HCT116 (cell line): ENCODE results near the gene OPHN1. TPM values are rescaled to one million over a fixed set of nuclear protein-coding genes. Genes with fewer than 3 reads are reported as not detected.

Experiments
- ATAC-seq: fragments of 200-7000 bp; cut with Tn5 transposase; 2 replicates; pipeline ENCODE4 v1.9.1; 2020; ENCODE audit warnings: mild to moderate bottlenecking, moderate library complexity
- BruUV-seq: library from RNA; stranded (reverse); fragments of 400-500 nt; replicated peaks from 2 replicates; lab custom pipeline; 2021; lab: Mats Ljungman, UMichigan
- CTCF ChIA-PET: fragments of 300-600 bp; sonication (Branson Sonifier 250); formaldehyde crosslinking; loops from one replicate; lab custom pipeline; 2021; ENCODE audit warnings: antibody characterized with exemption; lab: Charles Lee
- POLR2A ChIA-PET: fragments of 300-600, 350-600 bp; sonication (Branson Sonifier 250); formaldehyde crosslinking; loops from one replicate; lab custom pipeline; 2021; ENCODE audit warnings: antibody characterized with exemption; lab: Charles Lee
- RAD21 ChIA-PET, 2 experiments: fragments of 300-600 bp; sonication (Branson Sonifier 250); formaldehyde crosslinking; loops; one replicate each; lab custom pipeline; 2023; ENCODE audit warnings: low total read pairs in 2 of 2; ENCODE audit not compliant: uncharacterized antibody in 2 of 2, unreplicated experiment in 2 of 2, low non-redundant PET in 1 of 2; lab: Charles Lee
- DNase-seq: peaks from one replicate; pipeline ENCODE4 v3.0.0-alpha.2; 2010; ENCODE audit warnings: low read depth, low spot score
- H2AFZ ChIP-seq: fragments of 200-600 bp; shearing (Covaris generic), sonication (generic); 2 replicates; pipeline ENCODE4 v1.6.1; 2017; ENCODE audit warnings: low read depth, mixed run types, mixed read lengths, antibody characterized with exemption, low read length; ENCODE audit not compliant: poor library complexity, severe bottlenecking
- H3K27ac ChIP-seq: 2 replicates; pipeline ENCODE4 v1.5.1; 2012; ENCODE audit warnings: low read depth, low read length
- H3K27me3 ChIP-seq: fragments of 200-600 bp; sonication (generic); 2 replicates; pipeline ENCODE4 v1.6.1; 2016; ENCODE audit warnings: mixed run types, low read length, mixed read lengths; ENCODE audit not compliant: insufficient read depth
- H3K36me3 ChIP-seq, 2 experiments: fragments of 200-500 bp in 1 of 2; fragments of 200-600 bp in 1 of 2; sonication (Bioruptor generic) in 1 of 2; sonication (generic) in 1 of 2; 2 replicates each; pipeline versions ENCODE4 v1.5.1 to v1.6.1; 2014 to 2016; ENCODE audit warnings: low read length in 2 of 2, inconsistent platforms in 1 of 2, mixed read lengths in 1 of 2, mixed run types in 1 of 2; ENCODE audit not compliant: insufficient read depth in 2 of 2, control insufficient read depth in 1 of 2
- H3K4me1 ChIP-seq, 2 experiments: fragments of 200-600 bp in 1 of 2; sonication (generic) in 1 of 2; 2 replicates each; pipeline versions ENCODE4 v1.5.1 to v1.6.1; 2012 to 2017; ENCODE audit warnings: low read length in 2 of 2, inconsistent platforms in 1 of 2, mild to moderate bottlenecking in 1 of 2, mixed read lengths in 1 of 2, mixed run types in 1 of 2, moderate library complexity in 1 of 2; ENCODE audit not compliant: insufficient read depth in 2 of 2, control insufficient read depth in 1 of 2
- H3K4me2 ChIP-seq: fragments of 200-600 bp; sonication (generic); 2 replicates; pipeline ENCODE4 v1.6.1; 2017; ENCODE audit warnings: mixed run types, low read length, mixed read lengths
- H3K4me3 ChIP-seq, 2 experiments: fragments of 200-600 bp in 1 of 2; sonication (generic) in 1 of 2; replicated peaks in 1 of 2; 2 replicates each; pipeline ENCODE4 v1.5.1; 2011 to 2016; ENCODE audit warnings: low read length in 2 of 2, control low read depth in 1 of 2, low read depth in 1 of 2, mild to moderate bottlenecking in 1 of 2, mixed read lengths in 1 of 2, mixed run types in 1 of 2
- H3K79me2 ChIP-seq: fragments of 200-600 bp; sonication (generic); 2 replicates; pipeline ENCODE4 v1.6.1; 2017; ENCODE audit warnings: mild to moderate bottlenecking, mixed run types, low read length, moderate library complexity, mixed read lengths; ENCODE audit not compliant: insufficient read depth
- H3K9ac ChIP-seq: fragments of 200-600 bp; sonication (generic); 2 replicates; pipeline ENCODE4 v1.6.1; 2016; ENCODE audit warnings: low read length, mixed read lengths
- H3K9me2 ChIP-seq: fragments of 200-600 bp; sonication (generic), shearing (Covaris generic); 2 replicates; pipeline ENCODE4 v1.6.1; 2017; ENCODE audit warnings: mixed run types, mild to moderate bottlenecking, moderate library complexity; ENCODE audit not compliant: insufficient read depth
- H3K9me3 ChIP-seq, 2 experiments: fragments of 200-500 bp in 1 of 2; fragments of 200-600 bp in 1 of 2; sonication (Bioruptor generic) in 1 of 2; sonication (generic) in 1 of 2; 2 replicates each; pipeline ENCODE4 v1.6.1; 2014 to 2017; ENCODE audit warnings: low read length in 2 of 2, mixed read lengths in 2 of 2, inconsistent platforms in 1 of 2, low read depth in 1 of 2, mild to moderate bottlenecking in 1 of 2, mixed run types in 1 of 2, moderate library complexity in 1 of 2; ENCODE audit not compliant: control insufficient read depth in 1 of 2, insufficient read depth in 1 of 2
- H4K20me1 ChIP-seq: fragments of 200-600 bp; sonication (generic), shearing (Covaris generic); 2 replicates; pipeline ENCODE4 v1.6.1; 2017; ENCODE audit warnings: mixed run types, mild to moderate bottlenecking, moderate library complexity; ENCODE audit not compliant: insufficient read depth
- CBX3 ChIP-seq: IDR thresholded peaks from 2 replicates; pipeline ENCODE4 v1.6.1; 2012; ENCODE audit warnings: low read depth
- CEBPB ChIP-seq: IDR thresholded peaks from 2 replicates; pipeline ENCODE4 v1.6.1; 2012; ENCODE audit warnings: low read depth
- CTCF ChIP-seq, 3 experiments: fragments of 200-600 bp in 1 of 3; sonication (generic) in 1 of 3; IDR thresholded peaks in 2 of 3; conservative IDR thresholded peaks in 1 of 3; 2 replicates each; pipeline ENCODE4 v1.5.1; 2012 to 2017; ENCODE audit warnings: low read depth in 2 of 3, low read length in 2 of 3, antibody characterized with exemption in 1 of 3, borderline replicate concordance in 1 of 3, control low read depth in 1 of 3, mild to moderate bottlenecking in 1 of 3, mixed read lengths in 1 of 3, mixed run types in 1 of 3, moderate library complexity in 1 of 3; ENCODE audit not compliant: insufficient read depth in 1 of 3
- EGR1 ChIP-seq: IDR thresholded peaks from 2 replicates; pipeline ENCODE4 v1.6.1; 2012; ENCODE audit warnings: low read depth
- EZH2phosphoT487 ChIP-seq: fragments of 200-600 bp; IDR thresholded peaks from 2 replicates; pipeline ENCODE4 v1.6.1; 2018; ENCODE audit warnings: antibody characterized with exemption, borderline replicate concordance
- MAX ChIP-seq: IDR thresholded peaks from 2 replicates; pipeline ENCODE4 v1.6.1; 2012
- SIN3A ChIP-seq: IDR thresholded peaks from 2 replicates; pipeline ENCODE4 v1.6.1; 2012; ENCODE audit warnings: low read depth
- SRF ChIP-seq: IDR thresholded peaks from 2 replicates; pipeline ENCODE4 v1.6.1; 2012; ENCODE audit warnings: low read depth
- YY1 ChIP-seq: IDR thresholded peaks from 2 replicates; pipeline ENCODE4 v1.6.1; 2011; ENCODE audit warnings: low read length, low read depth, moderate library complexity, mild to moderate bottlenecking; ENCODE audit not compliant: insufficient replicate concordance; ENCODE audit errors: extremely low read depth
- ZFX ChIP-seq: fragments of 450-650 bp; IDR thresholded peaks from 2 replicates; pipeline ENCODE4 v1.6.1; 2017
- intact Hi-C: fragments of 100-400 bp; cut with micrococcal nuclease; formaldehyde crosslinking; loops from 2 replicates; pipeline ENCODE4 v1.10.0; 2022
- total RNA-seq: library from RNA; stranded (reverse); gene quantifications from one replicate; pipeline ENCODE4 v1.2.1, GENCODE V29; 2021; ENCODE audit not compliant: unreplicated experiment

Gene OPHN1
- total RNA-seq, 1 experiment from 2014 or later = 2.9 TPM

- ChIA-PET CTCF (no interaction called here), RAD21 (no interaction called here), POLR2A (no interaction called here)
- no peak for ATAC-seq
- Histone ChIP-seq H3K9ac (no peak overlapping the region), H3K9me3 (no peaks in the 10 kb centered on the region), H3K4me1 (no peaks in the 10 kb centered on the region), H3K27ac (no peak overlapping the region), H3K79me2 (no peaks in the 10 kb centered on the region), H3K36me3 (no peaks in the 10 kb centered on the region), H4K20me1 (no peaks in the 10 kb centered on the region), H3K9me2 (no peaks in the 10 kb centered on the region), H3K4me3 (no peak overlapping the region), H2AFZ (no peak overlapping the region), H3K27me3 (no peaks in the 10 kb centered on the region), H3K4me2 (no peak overlapping the region)
- BruUV-seq = no TSS peak
- no peak for TF ChIP-seq MAX
- no peak for TF ChIP-seq CTCF (IDR thresholded peaks at IDR 0.05 in 2 of 3, conservative IDR thresholded peaks at IDR 0.05 in 1 of 3; ENCODE audit: borderline replicate concordance in 1 of 3, insufficient read depth in 1 of 3, low read depth in 2 of 3, low read length in 2 of 3)
- no peak for TF ChIP-seq SIN3A
- no peak for TF ChIP-seq EZH2phosphoT487
- no peak for TF ChIP-seq CBX3
- no peak for TF ChIP-seq EGR1
- TF ChIP-seq ZFX = no peak
- TF ChIP-seq CEBPB = no peak
- no peak for TF ChIP-seq SRF
- TF ChIP-seq YY1 = no peak
- DNase-seq = no peak
- intact Hi-C loops = no loop called here
Observed at GRCh38 chrX:68059469-68059868, 373.8 kb downstream of the OPHN1 start.
